HG02885 (cell line): ENCODE data around the gene CD300LF.

Experiments used
- ATAC-seq: cut with Tn5 transposase; IDR thresholded peaks from one replicate; pipeline ENCODE4 v1.9.1; 2021; ENCODE audit warnings: mild to moderate bottlenecking; ENCODE audit not compliant: unreplicated experiment, poor library complexity

Gene CD300LF

DNA sequence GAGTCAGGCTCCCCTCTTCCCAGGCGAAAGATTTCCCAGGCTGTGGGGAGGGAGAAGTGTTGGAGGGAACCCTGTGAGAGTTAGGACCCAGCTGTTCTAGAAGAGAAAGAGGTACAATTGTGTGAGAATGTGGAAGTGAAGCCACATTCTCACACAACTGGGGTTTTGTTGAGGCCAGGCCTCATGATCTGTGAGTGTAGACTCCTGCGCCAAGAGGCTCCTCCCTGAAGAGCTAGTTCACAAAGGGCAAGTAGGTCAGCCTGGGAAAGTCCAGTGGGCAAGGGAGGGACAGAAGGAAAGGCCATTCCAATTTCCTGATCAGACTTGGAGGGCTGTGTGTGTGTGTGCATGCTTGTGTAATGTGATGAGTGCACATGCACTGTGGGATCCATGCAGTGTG is 15.2 kb downstream of the CD300LF start:
- no peak for ATAC-seq

DNA sequence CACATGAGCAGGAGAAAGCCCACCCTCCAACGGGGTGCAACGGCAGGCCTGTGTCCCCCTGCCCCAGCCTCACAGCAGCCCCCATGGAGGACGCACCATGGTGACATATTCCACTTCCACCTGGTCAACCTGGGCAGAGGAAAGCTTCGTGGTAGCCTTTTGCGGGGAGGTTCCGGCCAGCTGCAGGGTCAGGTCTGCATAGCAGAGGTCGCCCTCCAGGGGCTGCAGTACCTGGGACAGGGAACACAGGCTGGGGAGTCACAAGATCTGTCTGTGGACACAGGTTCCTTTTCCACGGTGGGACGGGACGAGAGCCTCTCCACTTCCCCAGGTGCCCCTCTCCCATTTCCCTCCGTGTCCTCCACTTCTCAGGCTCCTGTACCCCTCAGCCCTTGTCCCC is 17.1 kb downstream of the CD300LF start:
- ATAC-seq, result no peak

DNA sequence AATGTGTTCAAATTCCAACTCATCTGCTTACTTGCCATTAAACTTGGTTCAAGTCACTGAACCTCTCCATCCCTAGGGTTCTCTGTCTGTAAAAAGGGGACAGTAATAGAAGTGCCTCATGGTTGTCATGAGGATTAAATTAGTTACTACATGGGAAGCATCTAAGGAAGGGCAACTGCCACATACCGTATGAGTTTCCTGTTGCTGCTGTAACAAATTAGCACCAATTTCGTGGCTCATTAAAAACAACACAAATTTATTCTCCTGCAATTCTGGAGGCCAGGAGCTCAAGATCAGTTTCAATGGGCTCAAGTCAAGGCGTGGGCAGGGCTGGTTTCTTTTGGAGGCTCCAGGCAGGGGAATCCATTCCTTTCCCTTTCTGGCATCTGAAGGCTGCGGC is 18.6 kb downstream of the CD300LF start:
- no peak for ATAC-seq

DNA sequence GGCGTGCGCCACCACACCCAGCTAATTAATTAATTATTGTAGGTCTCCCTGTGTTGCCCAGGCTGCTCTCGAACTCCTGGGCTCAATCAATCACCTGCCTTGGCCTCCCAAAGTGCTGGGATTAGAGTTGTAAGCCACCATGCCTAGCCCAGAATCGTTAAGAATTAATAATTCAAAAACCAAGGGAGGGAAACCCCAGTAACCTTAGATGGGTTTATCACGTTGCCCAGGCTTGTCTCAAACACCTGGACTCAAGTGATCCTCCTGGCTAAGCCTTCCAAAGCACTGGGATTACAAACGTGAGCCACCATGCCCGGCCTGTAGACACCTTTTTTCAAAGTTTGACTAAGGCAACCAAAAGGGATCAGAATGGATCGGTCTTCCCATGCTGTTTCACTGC is 21.6 kb downstream of the CD300LF start:
- ATAC-seq, result no peak

DNA sequence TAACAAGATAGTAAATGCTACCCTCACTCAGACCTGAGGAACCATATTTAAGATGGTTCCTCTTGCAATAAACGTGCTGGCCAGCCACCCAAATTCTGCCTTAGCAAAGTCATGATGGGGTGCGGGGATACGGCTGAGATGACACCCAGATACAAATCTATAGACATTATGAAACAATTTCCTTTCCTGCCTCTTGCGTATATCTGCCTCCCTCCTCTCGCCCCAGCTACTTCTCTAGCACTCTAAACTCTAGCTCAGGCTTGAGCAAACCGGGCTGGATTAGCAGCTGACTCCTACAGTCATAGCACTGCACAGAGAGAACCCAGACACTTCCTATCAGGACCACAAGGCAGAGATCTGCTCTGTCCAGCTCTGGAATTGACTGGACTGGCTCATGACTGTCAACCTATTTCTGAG is 22.3 kb downstream of the CD300LF start:
- no peak for ATAC-seq

DNA sequence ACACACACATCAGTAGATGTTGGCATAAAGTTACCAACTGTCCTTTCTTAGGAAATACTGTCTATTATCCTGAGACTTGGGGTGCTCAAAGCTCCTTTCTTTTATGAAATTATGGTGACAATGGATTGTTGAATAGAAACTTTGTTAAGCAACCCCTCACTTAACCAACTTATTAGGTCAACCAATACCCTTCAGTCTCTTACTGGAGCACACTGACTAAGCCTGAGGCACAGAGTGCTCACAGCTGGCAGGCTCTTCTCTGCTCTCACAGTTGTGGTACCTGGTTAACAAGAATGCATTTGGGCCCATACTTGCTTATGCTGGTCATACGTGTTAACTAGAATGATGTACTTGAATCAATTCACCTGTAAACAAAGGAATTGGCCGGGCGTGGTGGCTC is 24.8 kb downstream of the CD300LF start:
- ATAC-seq, result no peak

DNA sequence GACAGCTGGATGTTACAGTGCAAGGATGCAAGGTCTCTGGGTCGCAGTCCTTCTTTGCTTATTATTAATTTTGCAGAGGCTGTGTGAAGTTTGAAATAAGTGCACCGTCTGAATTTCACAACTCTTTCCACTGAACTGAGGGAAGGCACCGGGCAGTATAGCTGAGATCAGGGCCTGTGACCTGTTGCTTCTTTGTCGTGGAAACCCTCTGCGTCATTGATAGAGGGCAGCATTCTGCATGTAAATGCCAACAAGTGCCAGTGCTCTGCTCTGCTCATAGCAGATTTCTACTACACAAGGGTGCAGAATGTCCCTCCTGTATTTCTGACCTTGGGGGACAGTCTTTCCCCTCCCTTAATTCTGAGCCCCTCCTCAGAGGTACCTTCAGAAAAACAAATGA is 26.0 kb downstream of the CD300LF start:
- no peak for ATAC-seq

GRCh38 chr17:74682471-74683190 is 30.1 kb downstream of the CD300LF start:
- no peak for ATAC-seq

DNA sequence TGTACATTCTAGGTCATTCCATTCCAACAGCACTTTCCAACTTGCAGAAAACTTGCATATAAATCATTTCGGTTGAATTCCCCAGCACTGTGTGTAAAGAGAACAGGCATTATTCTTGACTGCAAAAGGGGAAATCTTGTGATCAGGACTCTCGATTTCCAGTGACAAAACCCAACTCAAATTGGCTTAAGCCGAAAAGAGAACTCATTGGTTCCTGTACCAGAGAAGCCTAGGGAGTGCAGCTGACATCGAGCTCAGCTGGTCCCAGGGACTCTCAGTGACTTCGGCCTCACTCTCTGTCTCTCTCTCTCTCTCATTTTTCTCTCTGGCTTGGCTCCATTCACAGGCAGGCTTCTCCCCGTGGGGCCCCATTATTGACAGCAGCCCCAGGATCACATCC is 30.7 kb downstream of the CD300LF start:
- no peak for ATAC-seq

GRCh38 chr17:74680941-74681340 is 31.8 kb downstream of the CD300LF start:
- no peak for ATAC-seq

DNA sequence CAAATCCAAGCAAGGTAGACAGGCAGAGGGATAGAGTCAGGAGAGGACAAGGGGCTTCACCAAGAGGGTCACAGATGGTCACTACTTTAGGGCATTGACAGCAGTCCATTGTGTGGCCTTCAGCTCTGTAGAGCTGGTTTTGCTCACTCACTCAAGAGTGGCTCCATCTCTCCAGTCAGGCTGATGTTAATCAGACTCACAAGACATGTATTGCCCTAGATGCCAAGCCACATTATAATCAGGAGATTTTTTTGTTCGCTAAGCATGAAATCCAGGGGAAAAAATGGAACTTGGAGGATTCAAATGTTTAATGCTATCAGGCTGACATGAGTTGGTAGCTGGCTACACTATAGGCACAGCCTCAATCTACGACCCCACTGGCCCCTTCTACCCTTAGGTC is 32.5 kb downstream of the CD300LF start:
- no peak for ATAC-seq

DNA sequence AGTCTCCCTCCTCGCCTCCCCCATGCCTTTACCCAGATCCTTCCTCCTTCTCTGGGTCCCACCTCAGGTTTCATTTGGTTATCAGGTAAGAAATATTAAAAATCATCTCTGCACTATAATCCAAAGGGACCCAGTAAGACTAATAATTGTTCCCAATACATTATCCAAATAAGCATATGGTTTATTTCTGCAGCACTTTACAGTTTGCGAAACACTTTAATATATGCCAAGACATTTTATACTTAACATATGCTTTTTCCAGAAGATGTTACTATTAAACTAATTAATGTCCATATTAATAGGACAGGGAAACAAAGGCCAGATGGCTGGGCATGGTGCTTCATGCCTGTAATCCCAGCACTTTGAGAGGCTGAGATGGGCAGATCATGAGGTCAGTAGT is 33.3 kb downstream of the CD300LF start:
- no peak for ATAC-seq

GRCh38 chr17:74678541-74678940 is 34.2 kb downstream of the CD300LF start:
- ATAC-seq, result no peak

DNA sequence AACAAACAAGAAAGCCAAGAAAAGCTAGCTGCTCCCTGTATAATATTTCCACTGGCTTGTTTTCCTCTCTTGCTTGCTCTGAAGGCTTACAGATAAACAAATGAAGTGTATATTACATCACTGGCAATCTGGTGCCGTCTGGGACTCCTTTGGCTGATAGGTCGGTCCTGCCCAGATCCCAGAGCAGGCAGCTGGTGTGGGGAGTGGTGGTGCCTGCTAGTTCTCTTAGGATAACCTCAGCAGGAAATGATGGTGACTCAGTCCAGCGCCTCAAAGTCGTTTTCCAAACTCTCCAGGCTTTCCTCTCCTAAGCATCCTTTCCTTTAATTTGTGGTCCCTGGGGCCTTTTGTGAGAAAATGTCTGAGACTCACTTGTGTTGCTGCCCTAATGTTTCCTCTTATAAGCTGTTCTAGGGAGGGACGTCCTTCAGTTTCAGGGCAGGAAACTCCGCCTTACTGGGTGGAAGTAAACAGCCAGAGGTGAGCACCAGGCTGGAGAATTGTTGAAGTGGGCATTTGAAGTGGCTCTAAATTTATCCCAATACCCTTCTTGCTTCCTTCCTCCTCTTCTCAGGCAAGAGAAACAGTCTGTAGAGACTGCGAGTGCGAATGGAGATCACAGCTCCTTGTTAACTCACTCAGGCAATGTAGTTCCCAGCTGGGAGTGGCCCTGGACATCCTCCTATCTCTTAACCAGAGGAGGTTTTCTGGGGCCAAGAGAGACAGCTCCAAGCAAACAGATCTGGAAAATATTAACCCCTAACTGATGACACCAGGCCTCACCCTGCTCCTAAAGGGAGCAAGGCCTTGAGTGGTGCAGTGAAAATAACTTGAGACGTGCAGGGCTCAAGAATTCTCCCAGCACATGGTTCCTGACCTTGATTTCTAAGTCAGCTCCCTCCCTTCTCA is 34.9 kb downstream of the CD300LF start:
- ATAC-seq, result no peak

- ATAC-seq, result no peak
Observed at GRCh38 chr17:74671031-74671771, 41.5 kb downstream of the CD300LF start.

- no peak for ATAC-seq
Observed at GRCh38 chr17:74670329-74670728, 42.4 kb downstream of the CD300LF start.

- no peak for ATAC-seq
Observed at GRCh38 chr17:74663561-74663960, 49.2 kb downstream of the CD300LF start.

GRCh38 chr17:74659889-74660288 is 52.8 kb downstream of the CD300LF start:
- no peak for ATAC-seq

GRCh38 chr17:74658620-74659019 is 54.1 kb downstream of the CD300LF start:
- ATAC-seq, result no peak

- ATAC-seq, result no peak
Observed at GRCh38 chr17:74654742-74655141, 58.0 kb downstream of the CD300LF start.

- no peak for ATAC-seq
Observed at GRCh38 chr17:74652020-74652419, 60.7 kb downstream of the CD300LF start.
